Neutrophil (primary cell): ENCODE results near the gene IFNLR1.
A peak's percentile ranks its signal among the peaks of the same experiment; 100 is the strongest.

Experiments
- H3K27ac ChIP-seq: fragments of 200-600 bp; sonication (generic); 2 replicates; pipeline ENCODE4 v1.5.1; 2016; ENCODE audit warnings: mild to moderate bottlenecking, moderate library complexity
- H3K27me3 ChIP-seq: fragments of 200-600 bp; sonication (generic); 2 replicates; pipeline ENCODE4 v1.6.0; 2016; ENCODE audit warnings: mild to moderate bottlenecking
- H3K36me3 ChIP-seq: fragments of 200-600 bp; sonication (generic); 2 replicates; pipeline ENCODE4 v1.5.1; 2017
- H3K4me1 ChIP-seq, 2 experiments: fragments of 200-600 bp in 1 of 2; sonication (generic) in 1 of 2; 1 replicate in 1 of 2; 2 replicates in 1 of 2; pipeline versions ENCODE4 v1.5.1 to v1.6.1; 2013 to 2016; ENCODE audit warnings: low read depth in 1 of 2, low read length in 1 of 2, mild to moderate bottlenecking in 1 of 2, moderate library complexity in 1 of 2; ENCODE audit not compliant: control insufficient read depth in 1 of 2, insufficient read depth in 1 of 2
- H3K4me3 ChIP-seq, 2 experiments: fragments of 200-600 bp in 1 of 2; sonication (generic) in 1 of 2; 1 replicate in 1 of 2; 2 replicates in 1 of 2; pipeline ENCODE4 v1.5.1; 2013 to 2016; ENCODE audit warnings: low read depth in 1 of 2, low read length in 1 of 2, mild to moderate bottlenecking in 1 of 2, moderate library complexity in 1 of 2
- H3K9me3 ChIP-seq: fragments of 200-600 bp; sonication (generic); 2 replicates; pipeline ENCODE4 v1.5.1; 2016
- TF ChIP-seq, protein P1 (sequence below): fragments of 200-600 bp; sonication (generic); IDR thresholded peaks from 2 replicates; pipeline ENCODE4 v1.5.1; 2016; ENCODE audit warnings: antibody characterized with exemption

Gene IFNLR1

GRCh38 chr1:24199291-24199900 is 12.3 kb upstream of the IFNLR1 start:
- Histone ChIP-seq H3K4me3 (peak overlapping the region; percentile 15 to 30), H3K9me3 (no peaks in the 10 kb centered on the region), H3K36me3 (no peaks in the 10 kb centered on the region), H3K4me1 (peaks cover 30 to 39% of the 10 kb centered on the region in 2 experiments), H3K27ac (no peak overlapping the region), H3K27me3 (no peaks in the 10 kb centered on the region)
- TF ChIP-seq, protein P1, sequence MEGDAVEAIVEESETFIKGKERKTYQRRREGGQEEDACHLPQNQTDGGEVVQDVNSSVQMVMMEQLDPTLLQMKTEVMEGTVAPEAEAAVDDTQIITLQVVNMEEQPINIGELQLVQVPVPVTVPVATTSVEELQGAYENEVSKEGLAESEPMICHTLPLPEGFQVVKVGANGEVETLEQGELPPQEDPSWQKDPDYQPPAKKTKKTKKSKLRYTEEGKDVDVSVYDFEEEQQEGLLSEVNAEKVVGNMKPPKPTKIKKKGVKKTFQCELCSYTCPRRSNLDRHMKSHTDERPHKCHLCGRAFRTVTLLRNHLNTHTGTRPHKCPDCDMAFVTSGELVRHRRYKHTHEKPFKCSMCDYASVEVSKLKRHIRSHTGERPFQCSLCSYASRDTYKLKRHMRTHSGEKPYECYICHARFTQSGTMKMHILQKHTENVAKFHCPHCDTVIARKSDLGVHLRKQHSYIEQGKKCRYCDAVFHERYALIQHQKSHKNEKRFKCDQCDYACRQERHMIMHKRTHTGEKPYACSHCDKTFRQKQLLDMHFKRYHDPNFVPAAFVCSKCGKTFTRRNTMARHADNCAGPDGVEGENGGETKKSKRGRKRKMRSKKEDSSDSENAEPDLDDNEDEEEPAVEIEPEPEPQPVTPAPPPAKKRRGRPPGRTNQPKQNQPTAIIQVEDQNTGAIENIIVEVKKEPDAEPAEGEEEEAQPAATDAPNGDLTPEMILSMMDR: peak; percentile 93

GRCh38 chr1:24198766-24199165 is 11.7 kb upstream of the IFNLR1 start:
- TF ChIP-seq, protein P1: no peak
- H3K27ac ChIP-seq: no peak overlapping the region
- no peaks in the 10 kb centered on the region for H3K36me3 ChIP-seq
- H3K4me1 ChIP-seq: peaks cover 30 to 39% of the 10 kb centered on the region in 2 experiments
- no peaks in the 10 kb centered on the region for H3K27me3 ChIP-seq
- H3K9me3 ChIP-seq: no peaks in the 10 kb centered on the region
- no peak overlapping the region for H3K4me3 ChIP-seq

DNA sequence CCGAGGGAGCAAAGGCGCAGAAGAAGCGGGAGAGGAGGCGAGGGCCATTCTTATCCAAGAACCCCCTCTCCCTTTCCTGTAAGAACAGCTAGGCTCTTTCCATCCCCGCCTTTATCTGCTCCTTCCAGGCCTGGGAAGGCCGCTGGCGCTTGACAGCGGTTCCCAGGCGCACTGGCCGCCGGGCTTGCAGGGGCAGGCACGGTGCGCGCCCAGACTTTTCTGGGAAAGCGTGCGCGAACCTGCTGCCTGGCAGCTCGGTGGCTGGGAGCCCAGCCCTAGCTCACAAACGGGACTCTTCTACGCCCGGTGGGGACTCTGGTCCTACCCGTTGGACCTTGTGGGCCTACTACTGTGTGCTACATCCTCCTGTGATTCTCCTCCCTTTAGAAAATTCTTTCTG is 8.8 kb upstream of the IFNLR1 start:
- H3K4me3 ChIP-seq: no peak overlapping the region
- H3K9me3 ChIP-seq: no peaks in the 10 kb centered on the region
- H3K4me1 ChIP-seq: peaks cover 39% of the 10 kb centered on the region in 2 experiments
- H3K27ac ChIP-seq: no peak overlapping the region
- no peaks in the 10 kb centered on the region for H3K36me3 ChIP-seq
- no peaks in the 10 kb centered on the region for H3K27me3 ChIP-seq
- TF ChIP-seq, protein P1: no peak

GRCh38 chr1:24195136-24195535 is 8.0 kb upstream of the IFNLR1 start:
- Histone ChIP-seq H3K4me1 (peaks cover 43 to 46% of the 10 kb centered on the region in 2 experiments), H3K4me3 (no peak overlapping the region), H3K27ac (no peak overlapping the region), H3K27me3 (no peaks in the 10 kb centered on the region), H3K36me3 (no peaks in the 10 kb centered on the region), H3K9me3 (no peaks in the 10 kb centered on the region)
- TF ChIP-seq, protein P1: no peak

DNA sequence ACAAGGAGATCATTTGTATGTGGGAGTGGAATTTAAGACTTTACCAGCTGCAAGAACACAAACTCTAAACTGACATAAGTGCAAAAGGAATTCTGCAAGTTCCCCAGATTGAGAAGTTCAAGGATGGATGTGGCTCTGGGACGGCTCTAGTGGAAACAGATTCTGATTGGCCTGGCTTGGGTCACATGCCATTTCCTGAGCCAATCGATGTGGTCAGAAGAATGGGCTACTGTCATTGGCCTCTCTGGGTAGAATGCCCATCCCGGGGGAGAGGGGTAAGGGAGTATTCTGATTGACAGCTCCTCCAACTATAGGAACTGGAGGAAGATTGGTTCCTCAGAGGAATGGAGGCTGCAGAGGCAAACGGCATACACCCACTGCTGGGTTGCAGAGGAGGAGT is 6.0 kb upstream of the IFNLR1 start:
- TF ChIP-seq, protein P1: no peak
- Histone ChIP-seq H3K36me3 (no peaks in the 10 kb centered on the region), H3K4me3 (no peak overlapping the region), H3K27me3 (peaks cover 8% of the 10 kb centered on the region), H3K4me1 (peaks cover 40 to 45% of the 10 kb centered on the region in 2 experiments), H3K27ac (no peak overlapping the region), H3K9me3 (no peaks in the 10 kb centered on the region)
